Adipocyte (in vitro differentiated cells): Measurements from ENCODE around the gene BEAN1.

Source experiments
- DNase-seq: peaks from one replicate; pipeline ENCODE4 v3.0.0-alpha.2; 2015; ENCODE audit warnings: low read depth
- H3K27me3 ChIP-seq: replicated peaks from 2 replicates; pipeline ENCODE4 v1.7.0; 2013; ENCODE audit warnings: mild to moderate bottlenecking, low read length, moderate library complexity; ENCODE audit not compliant: control insufficient read depth, insufficient read depth
- H3K36me3 ChIP-seq: 2 replicates; pipeline ENCODE4 v1.7.0; 2013; ENCODE audit warnings: low read length, mild to moderate bottlenecking, moderate library complexity; ENCODE audit not compliant: control insufficient read depth, insufficient read depth, severe bottlenecking
- H3K4me1 ChIP-seq: 2 replicates; pipeline ENCODE4 v1.7.0; 2013; ENCODE audit warnings: mild to moderate bottlenecking, low read length, moderate library complexity; ENCODE audit not compliant: control insufficient read depth, insufficient read depth
- H3K4me3 ChIP-seq: 2 replicates; pipeline ENCODE4 v1.7.0; 2013; ENCODE audit warnings: mild to moderate bottlenecking, low read length, moderate library complexity
- H3K9ac ChIP-seq: 2 replicates; pipeline ENCODE4 v1.7.0; 2013; ENCODE audit warnings: mild to moderate bottlenecking, low read length, moderate library complexity
- H3K9me3 ChIP-seq: 2 replicates; pipeline ENCODE4 v1.7.0; 2013; ENCODE audit warnings: mild to moderate bottlenecking, low read length, moderate library complexity; ENCODE audit not compliant: control insufficient read depth

Gene BEAN1

DNA sequence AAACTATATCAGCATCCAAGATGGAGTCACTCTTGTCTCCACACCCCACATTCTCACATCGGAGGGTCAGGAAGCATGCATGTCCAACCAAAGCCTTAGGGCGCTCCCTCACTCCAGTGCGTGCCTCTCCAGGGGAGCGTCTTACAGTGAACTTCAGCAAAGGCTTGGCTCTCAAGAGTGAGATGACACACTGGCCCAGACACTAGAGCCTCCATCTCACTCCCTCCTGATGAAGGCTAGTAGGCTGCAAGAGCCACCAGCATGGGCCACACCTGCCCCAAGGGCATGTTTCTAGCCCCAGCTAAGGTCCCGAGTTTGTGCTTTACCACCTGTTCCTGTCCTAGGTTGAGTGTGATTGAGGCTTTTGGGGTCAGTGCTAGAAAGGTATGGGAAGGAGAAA lies 40.5 kb downstream of the BEAN1 start:
- DNase-seq = no peak
- Histone ChIP-seq H3K4me1 (no peaks in the 10 kb centered on the region), H3K9me3 (no peaks in the 10 kb centered on the region), H3K4me3 (no peak overlapping the region), H3K36me3 (no peaks in the 10 kb centered on the region), H3K27me3 (peaks cover 8% of the 10 kb centered on the region), H3K9ac (no peak overlapping the region)

DNA sequence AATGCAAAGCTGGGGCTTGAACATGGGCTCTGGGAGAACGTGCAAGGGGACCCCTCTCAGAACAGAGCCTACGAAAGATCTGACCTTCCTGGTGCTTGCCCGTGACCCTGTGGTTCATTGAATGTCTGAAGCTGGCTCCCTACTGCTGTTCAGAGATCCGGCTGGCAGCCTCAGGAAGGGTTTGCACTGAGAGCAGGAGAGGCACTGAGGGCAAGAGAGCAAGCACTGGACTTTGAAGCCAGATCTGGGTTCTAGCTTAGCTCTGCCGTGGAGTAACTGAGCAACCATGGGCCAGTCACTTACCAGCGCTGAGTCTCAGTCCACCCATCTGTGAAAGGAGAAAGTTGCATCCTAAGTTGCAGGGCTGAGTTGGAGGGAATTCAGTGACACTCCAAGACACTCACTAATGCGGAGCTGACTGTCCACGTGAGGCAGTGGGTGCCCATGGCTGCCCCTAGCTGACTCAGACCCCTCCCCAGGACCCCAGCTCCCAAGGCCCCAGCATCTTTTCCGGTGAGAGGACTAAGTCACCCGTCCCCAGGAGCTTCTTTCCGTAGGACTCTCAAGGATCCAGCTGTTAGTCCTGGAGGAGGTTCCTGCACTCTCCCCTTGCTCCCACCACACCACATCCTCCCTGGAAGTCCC lies 41.3 kb downstream of the BEAN1 start:
- Histone ChIP-seq H3K9me3 (no peaks in the 10 kb centered on the region), H3K4me3 (no peak overlapping the region), H3K4me1 (no peaks in the 10 kb centered on the region), H3K36me3 (no peaks in the 10 kb centered on the region), H3K9ac (no peak overlapping the region), H3K27me3 (peaks cover 2% of the 10 kb centered on the region)
- DNase-seq = no peak

DNA sequence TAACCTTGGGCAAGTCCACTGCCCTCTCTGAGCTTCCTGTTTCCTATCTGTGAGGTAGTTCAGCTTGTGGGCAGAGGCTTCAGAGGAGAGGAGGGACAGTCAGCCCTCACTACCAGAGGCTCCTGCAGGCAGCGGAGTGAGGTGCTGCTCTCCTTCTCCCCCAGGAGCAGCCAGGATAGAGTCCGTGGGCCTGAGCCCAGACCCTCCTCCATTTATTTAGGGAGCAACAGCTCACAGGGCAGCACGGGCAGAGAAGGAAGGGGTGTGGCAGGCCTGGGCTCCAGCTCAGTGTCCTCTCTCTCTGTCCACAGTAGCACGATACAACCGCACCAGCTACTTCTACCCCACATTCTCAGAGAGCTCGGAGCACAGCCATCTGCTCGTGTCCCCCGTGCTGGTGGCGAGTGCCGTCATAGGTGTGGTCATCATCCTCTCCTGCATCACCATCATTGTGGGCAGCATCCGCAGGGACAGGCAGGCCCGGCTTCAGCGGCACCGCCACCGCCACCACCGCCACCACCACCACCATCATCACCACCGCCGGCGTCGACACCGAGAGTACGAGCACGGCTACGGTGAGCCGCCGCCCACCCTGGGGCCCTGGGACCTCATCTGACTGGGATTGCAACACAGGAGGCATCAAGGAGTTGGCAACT lies 42.3 kb downstream of the BEAN1 start:
- no peak overlapping the region for H3K9ac ChIP-seq
- DNase-seq = no peak
- no peaks in the 10 kb centered on the region for H3K4me1 ChIP-seq
- H3K9me3 ChIP-seq = no peaks in the 10 kb centered on the region
- H3K4me3 ChIP-seq = no peak overlapping the region
- H3K36me3 ChIP-seq = no peaks in the 10 kb centered on the region
- H3K27me3 ChIP-seq = peaks cover 2% of the 10 kb centered on the region

GRCh38 chr16:66469947-66470546 lies 43.0 kb downstream of the BEAN1 start:
- no peaks in the 10 kb centered on the region for H3K36me3 ChIP-seq
- no peaks in the 10 kb centered on the region for H3K4me1 ChIP-seq
- no peak for DNase-seq
- no peaks in the 10 kb centered on the region for H3K9me3 ChIP-seq
- peaks cover 4% of the 10 kb centered on the region for H3K27me3 ChIP-seq
- H3K9ac ChIP-seq = no peak overlapping the region
- no peak overlapping the region for H3K4me3 ChIP-seq

GRCh38 chr16:66470556-66470955 lies 43.5 kb downstream of the BEAN1 start:
- no peaks in the 10 kb centered on the region for H3K4me1 ChIP-seq
- no peaks in the 10 kb centered on the region for H3K36me3 ChIP-seq
- no peaks in the 10 kb centered on the region for H3K9me3 ChIP-seq
- H3K4me3 ChIP-seq = no peak overlapping the region
- DNase-seq = no peak
- peaks cover 6% of the 10 kb centered on the region for H3K27me3 ChIP-seq
- no peak overlapping the region for H3K9ac ChIP-seq

DNA sequence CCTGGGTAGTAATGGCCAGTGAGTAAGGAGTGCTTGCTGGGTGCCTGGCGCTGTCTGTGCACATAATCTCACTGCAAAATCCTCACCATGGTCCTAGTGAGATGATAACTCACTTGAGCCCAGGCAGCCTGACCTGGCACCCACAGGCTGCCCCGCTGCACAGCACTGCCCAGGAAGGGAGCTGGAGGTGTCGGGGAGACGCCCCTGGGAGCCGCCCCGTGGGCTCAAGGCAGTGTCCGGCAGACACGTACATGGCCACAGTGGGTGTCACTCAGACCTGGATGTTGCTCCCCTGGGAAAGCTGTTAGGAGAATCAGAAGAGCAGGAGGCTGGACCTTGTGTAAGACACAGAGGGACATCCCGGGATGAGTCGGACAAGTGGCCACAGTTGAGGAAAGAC lies 44.2 kb downstream of the BEAN1 start:
- Histone ChIP-seq H3K4me1 (peaks cover under 1% of the 10 kb centered on the region), H3K27me3 (peaks cover 6% of the 10 kb centered on the region), H3K9me3 (no peaks in the 10 kb centered on the region), H3K9ac (no peak overlapping the region), H3K36me3 (no peaks in the 10 kb centered on the region), H3K4me3 (no peak overlapping the region)
- no peak for DNase-seq

DNA sequence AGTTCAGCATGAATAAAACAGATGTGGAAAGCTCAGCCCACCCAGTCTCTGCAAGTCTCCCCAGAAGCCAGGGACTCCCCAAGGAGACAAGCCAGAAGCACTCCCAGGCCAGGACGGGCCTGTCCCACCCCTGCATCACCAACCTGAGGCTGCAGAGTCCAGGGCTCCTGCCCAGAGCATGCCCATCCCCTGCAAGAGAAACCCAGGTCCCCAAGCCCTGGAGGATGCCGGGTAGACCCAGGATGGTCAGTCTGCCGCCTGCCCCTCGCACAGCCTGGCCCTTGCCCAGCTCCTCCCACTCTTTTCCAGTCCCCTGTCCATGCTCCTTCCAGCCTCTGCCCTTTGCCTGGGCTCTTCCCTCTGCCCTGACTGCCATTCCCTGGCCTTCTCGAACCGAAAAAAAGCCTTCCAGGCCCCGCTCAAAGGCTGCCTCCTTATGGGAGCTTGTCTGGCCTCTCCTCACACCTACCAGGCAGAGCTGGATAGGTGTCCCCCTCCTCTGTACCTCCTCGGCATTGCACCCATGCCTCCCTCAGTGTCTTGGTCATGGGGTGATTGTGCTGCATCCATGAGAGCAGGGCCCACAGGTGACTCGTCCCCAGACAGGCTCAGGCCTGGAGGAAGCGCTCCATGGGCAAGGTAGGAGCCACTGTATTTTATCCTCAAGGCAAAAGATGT lies 44.8 kb downstream of the BEAN1 start:
- Histone ChIP-seq H3K36me3 (no peaks in the 10 kb centered on the region), H3K4me3 (no peak overlapping the region), H3K9me3 (no peaks in the 10 kb centered on the region), H3K9ac (no peak overlapping the region), H3K27me3 (peaks cover 6% of the 10 kb centered on the region), H3K4me1 (peaks cover 5% of the 10 kb centered on the region)
- no peak for DNase-seq

GRCh38 chr16:66473051-66473571 lies 46.0 kb downstream of the BEAN1 start:
- peaks cover 5% of the 10 kb centered on the region for H3K4me1 ChIP-seq
- H3K36me3 ChIP-seq = no peaks in the 10 kb centered on the region
- H3K27me3 ChIP-seq = peaks cover 10% of the 10 kb centered on the region
- no peak overlapping the region for H3K9ac ChIP-seq
- no peak for DNase-seq
- no peak overlapping the region for H3K4me3 ChIP-seq
- H3K9me3 ChIP-seq = no peaks in the 10 kb centered on the region

DNA sequence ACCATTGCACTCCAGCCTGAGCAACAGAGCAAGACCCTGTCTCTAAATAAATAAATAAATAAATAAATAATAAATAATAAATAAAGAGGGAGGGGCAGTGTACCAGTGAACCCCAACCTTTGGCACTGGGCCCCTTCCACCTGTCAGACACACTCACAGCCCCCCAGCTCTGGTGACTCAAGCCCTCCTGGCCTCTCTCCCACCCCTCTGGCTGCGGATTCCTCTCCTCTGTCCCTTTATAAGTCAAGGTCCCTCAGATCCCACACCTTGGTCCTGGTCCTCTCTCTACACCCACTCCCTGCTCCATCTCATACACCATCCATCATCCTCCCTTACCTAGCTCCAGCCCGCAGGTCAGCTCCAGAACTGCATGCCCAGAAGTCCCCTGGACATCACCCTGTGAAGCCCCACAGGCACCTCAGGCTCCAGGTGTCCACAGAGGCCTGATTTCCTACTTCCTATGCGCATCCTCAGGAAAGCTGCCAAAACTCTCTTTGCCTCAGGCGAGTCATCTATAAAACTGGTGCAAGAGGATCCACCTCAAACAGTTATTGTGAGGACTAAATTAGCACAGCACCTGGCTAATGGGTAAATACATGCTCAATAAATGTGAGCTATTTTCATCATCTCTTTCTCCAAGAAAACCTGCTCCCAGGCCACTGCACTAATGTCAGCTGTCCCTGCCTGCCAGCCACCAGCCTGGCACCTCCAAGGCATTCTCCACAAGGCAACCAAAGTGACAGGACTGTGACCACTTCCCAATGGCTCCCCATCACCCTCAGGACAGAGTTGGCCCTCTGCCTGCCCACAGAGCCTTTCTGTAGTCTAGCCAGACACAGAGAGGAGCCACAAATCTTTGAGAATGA lies 46.8 kb downstream of the BEAN1 start:
- Histone ChIP-seq H3K36me3 (no peaks in the 10 kb centered on the region), H3K9ac (no peak overlapping the region), H3K27me3 (peaks cover 10% of the 10 kb centered on the region), H3K4me1 (peaks cover 5% of the 10 kb centered on the region), H3K4me3 (no peak overlapping the region), H3K9me3 (no peaks in the 10 kb centered on the region)
- no peak for DNase-seq

GRCh38 chr16:66474750-66475199 lies 47.7 kb downstream of the BEAN1 start:
- no peak overlapping the region for H3K9ac ChIP-seq
- H3K27me3 ChIP-seq = peaks cover 10% of the 10 kb centered on the region
- H3K4me1 ChIP-seq = peaks cover 5% of the 10 kb centered on the region
- DNase-seq = no peak
- H3K4me3 ChIP-seq = no peak overlapping the region
- no peaks in the 10 kb centered on the region for H3K9me3 ChIP-seq
- H3K36me3 ChIP-seq = no peaks in the 10 kb centered on the region
